ENCODE data around the gene MINDY4.
A peak's percentile ranks its signal among the peaks of the same experiment; 100 is the strongest.

The MINDY4 gene

DNA sequence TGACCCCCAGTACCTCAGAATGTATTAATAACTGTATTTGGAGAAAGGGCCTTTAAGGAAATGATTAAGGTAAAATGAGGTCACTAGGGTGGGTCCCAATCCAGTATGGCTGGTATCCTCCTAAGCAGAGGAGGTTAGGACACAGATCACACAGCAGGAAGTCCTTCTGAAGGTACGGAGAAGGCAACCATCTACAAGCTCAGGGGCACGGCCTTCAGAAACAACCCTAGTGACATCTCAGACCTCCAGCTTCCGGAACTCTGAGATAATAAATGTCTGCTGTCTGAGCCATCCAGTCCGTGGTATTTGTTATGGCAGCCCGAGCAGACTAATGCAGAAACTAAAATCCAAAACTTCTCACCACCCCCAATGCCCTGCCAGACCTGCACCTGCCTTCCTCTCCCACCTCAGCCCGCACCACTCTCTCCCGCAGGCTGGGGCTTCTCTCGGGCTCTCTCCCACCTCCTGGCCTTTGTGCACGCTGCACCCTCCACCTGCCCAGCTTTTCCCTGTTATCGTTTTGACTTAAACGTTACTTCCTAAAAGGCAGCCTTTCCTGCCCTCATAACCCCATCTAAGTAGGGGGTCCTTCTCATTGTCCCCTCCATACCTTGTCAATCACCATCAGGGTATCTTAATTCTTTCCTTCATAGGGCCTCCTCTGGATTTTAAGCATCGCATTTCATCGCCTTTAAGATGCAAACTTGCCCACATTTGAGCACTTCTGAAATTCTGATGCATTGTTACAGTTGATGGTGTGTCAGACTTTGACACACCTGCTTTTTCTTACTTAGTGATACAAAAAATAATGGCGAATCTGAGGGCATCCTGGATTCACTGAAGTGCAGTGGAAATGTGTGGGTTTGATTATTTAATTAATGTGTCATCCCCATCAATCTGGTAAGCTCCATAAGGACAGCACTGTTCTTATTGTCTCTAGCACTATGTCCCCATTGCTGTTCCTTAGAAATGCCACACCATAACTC lies 108.2 kb downstream of the MINDY4 start:
- TF ChIP-seq ZNF274 (IDR thresholded peaks at IDR 0.05; ENCODE audit: low read depth, low read length): no peak
- TF ChIP-seq YY1 (IDR thresholded peaks at IDR 0.05; ENCODE audit: insufficient read depth, insufficient read length): no peak
- no peak for TF ChIP-seq SUZ12 (IDR thresholded peaks at IDR 0.05; ENCODE audit: extremely low read depth, insufficient read depth, insufficient read length)
- H3K9ac ChIP-seq (ENCODE audit: insufficient read length, low read depth): no peak overlapping the region
- H3K4me3 ChIP-seq (ENCODE audit: insufficient read length, low read depth): no peak overlapping the region
- peaks cover 36% of the 10 kb centered on the region for H3K4me1 ChIP-seq (ENCODE audit: insufficient read depth, insufficient read length)
- no peaks in the 10 kb centered on the region for H3K27me3 ChIP-seq (ENCODE audit: insufficient read depth, insufficient read length)
- peak; percentile 50 for DNase-seq (ENCODE audit: low read depth, low spot score)
- no peaks in the 10 kb centered on the region for H3K9me3 ChIP-seq (ENCODE audit: insufficient read depth, low read length)
- H3K36me3 ChIP-seq (ENCODE audit: insufficient read depth, insufficient read length, low read length): peaks cover 11% of the 10 kb centered on the region

DNA sequence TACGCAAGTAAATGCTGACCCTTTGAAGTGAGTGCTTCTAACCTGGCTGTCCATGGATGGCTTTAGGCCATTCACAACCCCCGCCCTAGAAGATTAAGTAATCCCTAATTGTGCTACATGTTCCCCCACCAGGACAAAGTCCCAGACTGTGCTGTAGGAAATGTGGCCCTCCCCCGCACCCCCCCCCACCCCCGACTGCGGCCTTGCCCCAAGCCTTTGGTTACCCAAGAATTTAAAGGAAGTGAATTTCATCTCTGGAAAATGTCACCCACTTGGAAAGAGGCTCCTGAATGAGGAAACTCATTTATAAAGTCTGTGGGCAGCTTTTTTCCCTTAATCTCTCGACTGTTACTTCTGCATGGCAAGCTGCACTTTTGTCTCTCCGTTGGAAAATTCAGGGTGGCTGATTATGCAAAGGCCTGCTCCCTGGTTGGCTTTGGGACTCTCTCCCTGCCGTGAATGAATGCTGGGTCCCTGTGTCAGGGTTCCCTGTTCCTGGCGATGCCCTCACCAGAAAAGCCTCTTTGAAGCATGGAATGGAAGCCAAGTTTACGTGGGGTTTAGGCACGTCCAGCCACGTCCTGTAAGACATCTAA lies 109.0 kb downstream of the MINDY4 start:
- Histone ChIP-seq H3K4me3 (ENCODE audit: insufficient read length, low read depth) (no peak overlapping the region), H3K36me3 (ENCODE audit: insufficient read depth, insufficient read length, low read length) (peaks cover 9% of the 10 kb centered on the region), H3K9ac (ENCODE audit: insufficient read length, low read depth) (no peak overlapping the region), H3K4me1 (ENCODE audit: insufficient read depth, insufficient read length) (peaks cover 39% of the 10 kb centered on the region), H3K27me3 (ENCODE audit: insufficient read depth, insufficient read length) (no peaks in the 10 kb centered on the region), H3K9me3 (ENCODE audit: insufficient read depth, low read length) (no peaks in the 10 kb centered on the region)
- TF ChIP-seq ZNF274 (IDR thresholded peaks at IDR 0.05; ENCODE audit: low read depth, low read length) (no peak), YY1 (IDR thresholded peaks at IDR 0.05; ENCODE audit: insufficient read depth, insufficient read length) (no peak), SUZ12 (IDR thresholded peaks at IDR 0.05; ENCODE audit: extremely low read depth, insufficient read depth, insufficient read length) (no peak)
- DNase-seq (ENCODE audit: low read depth, low spot score): no peak

DNA sequence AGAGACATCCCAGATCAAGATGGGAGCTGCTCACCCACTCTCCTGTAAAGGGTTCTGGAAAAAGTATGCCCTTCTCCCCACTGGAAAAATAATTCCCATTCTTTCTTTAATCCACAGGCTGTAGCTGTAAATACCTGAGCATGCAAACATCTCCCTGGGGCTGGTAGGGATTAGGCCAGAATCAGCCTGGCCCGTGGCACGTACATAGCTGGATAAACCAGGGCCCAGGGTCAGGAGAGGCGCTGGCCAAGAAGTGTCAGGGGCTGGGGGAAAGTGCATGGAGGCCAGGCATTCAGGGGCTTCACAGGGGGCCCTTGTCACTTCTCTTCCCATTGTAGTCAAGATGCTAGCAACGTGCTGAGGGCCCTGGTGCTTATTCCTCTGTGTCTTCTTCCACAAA lies 109.7 kb downstream of the MINDY4 start:
- no peak overlapping the region for H3K9ac ChIP-seq (ENCODE audit: insufficient read length, low read depth)
- no peak overlapping the region for H3K4me3 ChIP-seq (ENCODE audit: insufficient read length, low read depth)
- H3K36me3 ChIP-seq (ENCODE audit: insufficient read depth, insufficient read length, low read length): peaks cover 5% of the 10 kb centered on the region
- peaks cover 39% of the 10 kb centered on the region for H3K4me1 ChIP-seq (ENCODE audit: insufficient read depth, insufficient read length)
- no peaks in the 10 kb centered on the region for H3K9me3 ChIP-seq (ENCODE audit: insufficient read depth, low read length)
- TF ChIP-seq YY1 (IDR thresholded peaks at IDR 0.05; ENCODE audit: insufficient read depth, insufficient read length) (no peak), SUZ12 (IDR thresholded peaks at IDR 0.05; ENCODE audit: extremely low read depth, insufficient read depth, insufficient read length) (no peak), ZNF274 (IDR thresholded peaks at IDR 0.05; ENCODE audit: low read depth, low read length) (no peak)
- DNase-seq (ENCODE audit: low read depth, low spot score): no peak
- no peaks in the 10 kb centered on the region for H3K27me3 ChIP-seq (ENCODE audit: insufficient read depth, insufficient read length)

DNA sequence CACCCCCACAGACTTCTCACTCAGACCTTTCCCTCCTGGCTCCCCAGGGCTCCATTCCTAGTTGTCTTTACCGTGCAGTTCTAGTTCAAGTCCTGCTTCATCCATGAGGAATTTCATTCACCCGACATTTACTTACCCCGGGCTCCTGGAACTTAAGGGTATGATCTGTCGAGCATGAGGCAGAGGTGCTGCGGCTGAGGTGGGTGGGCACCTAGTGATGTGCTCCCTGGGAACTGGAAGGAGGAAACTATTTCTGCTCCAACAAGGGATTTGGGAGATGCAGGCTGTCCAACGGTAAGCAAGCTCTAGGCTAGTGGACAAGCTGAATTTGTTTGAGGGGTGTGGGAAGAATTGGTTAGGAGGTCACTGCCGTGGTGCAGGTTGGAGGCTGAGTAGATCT lies 110.2 kb downstream of the MINDY4 start:
- Histone ChIP-seq H3K27me3 (ENCODE audit: insufficient read depth, insufficient read length) (no peaks in the 10 kb centered on the region), H3K9me3 (ENCODE audit: insufficient read depth, low read length) (no peaks in the 10 kb centered on the region), H3K9ac (ENCODE audit: insufficient read length, low read depth) (peak overlapping the region; percentile 18), H3K4me1 (ENCODE audit: insufficient read depth, insufficient read length) (peaks cover 39% of the 10 kb centered on the region), H3K36me3 (ENCODE audit: insufficient read depth, insufficient read length, low read length) (peaks cover 7% of the 10 kb centered on the region), H3K4me3 (ENCODE audit: insufficient read length, low read depth) (no peak overlapping the region)
- no peak for DNase-seq (ENCODE audit: low read depth, low spot score)
- no peak for TF ChIP-seq YY1 (IDR thresholded peaks at IDR 0.05; ENCODE audit: insufficient read depth, insufficient read length)
- TF ChIP-seq SUZ12 (IDR thresholded peaks at IDR 0.05; ENCODE audit: extremely low read depth, insufficient read depth, insufficient read length): no peak
- no peak for TF ChIP-seq ZNF274 (IDR thresholded peaks at IDR 0.05; ENCODE audit: low read depth, low read length)

DNA sequence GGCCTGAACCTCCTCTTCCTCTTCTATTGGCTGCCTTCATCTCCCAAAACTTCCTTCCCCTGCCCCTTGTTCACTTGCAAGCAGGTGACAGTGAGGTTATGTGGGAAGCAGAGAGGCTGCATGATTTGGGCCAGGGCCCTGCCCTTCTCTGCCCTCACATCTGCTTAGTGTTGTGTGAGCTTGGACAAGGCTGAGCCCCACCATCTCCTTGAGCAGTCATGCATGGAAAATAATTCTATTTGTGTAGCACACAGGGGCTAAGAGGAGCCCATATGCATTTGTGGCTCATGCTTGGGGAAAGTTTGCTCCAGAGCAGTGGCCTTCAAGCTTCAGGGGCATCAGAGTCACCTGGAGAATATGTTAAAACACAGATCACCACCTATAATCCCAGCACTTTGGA lies 113.7 kb downstream of the MINDY4 start:
- Histone ChIP-seq H3K9ac (ENCODE audit: insufficient read length, low read depth) (no peak overlapping the region), H3K9me3 (ENCODE audit: insufficient read depth, low read length) (no peaks in the 10 kb centered on the region), H3K27me3 (ENCODE audit: insufficient read depth, insufficient read length) (no peaks in the 10 kb centered on the region), H3K4me3 (ENCODE audit: insufficient read length, low read depth) (no peak overlapping the region), H3K4me1 (ENCODE audit: insufficient read depth, insufficient read length) (peaks cover 38% of the 10 kb centered on the region), H3K36me3 (ENCODE audit: insufficient read depth, insufficient read length, low read length) (peaks cover 7% of the 10 kb centered on the region)
- DNase-seq (ENCODE audit: low read depth, low spot score): no peak
- no peak for TF ChIP-seq ZNF274 (IDR thresholded peaks at IDR 0.05; ENCODE audit: low read depth, low read length)
- TF ChIP-seq YY1 (IDR thresholded peaks at IDR 0.05; ENCODE audit: insufficient read depth, insufficient read length): no peak
- no peak for TF ChIP-seq SUZ12 (IDR thresholded peaks at IDR 0.05; ENCODE audit: extremely low read depth, insufficient read depth, insufficient read length)

DNA sequence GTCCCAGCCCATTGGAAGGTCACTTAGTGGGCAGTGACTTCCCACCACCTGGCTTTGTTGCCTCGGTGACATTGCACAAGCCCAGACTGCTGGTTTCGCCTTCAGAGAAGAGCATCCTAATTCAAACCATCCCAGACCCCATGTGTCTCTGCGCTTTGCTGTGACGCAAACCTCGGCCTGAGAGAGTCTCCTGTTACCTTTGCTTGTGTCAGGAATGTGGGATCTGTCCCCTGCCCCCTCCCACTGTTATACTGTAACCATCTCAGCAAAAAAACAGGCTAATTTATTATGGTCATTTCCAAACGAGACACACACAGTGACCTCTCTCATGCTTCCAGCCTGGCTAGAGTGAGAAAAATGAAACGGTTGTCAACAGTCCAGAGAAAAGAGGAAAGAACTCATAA lies 115.4 kb downstream of the MINDY4 start:
- TF ChIP-seq ZNF274 (IDR thresholded peaks at IDR 0.05; ENCODE audit: low read depth, low read length) (no peak), YY1 (IDR thresholded peaks at IDR 0.05; ENCODE audit: insufficient read depth, insufficient read length) (no peak), SUZ12 (IDR thresholded peaks at IDR 0.05; ENCODE audit: extremely low read depth, insufficient read depth, insufficient read length) (no peak)
- DNase-seq (ENCODE audit: low read depth, low spot score): no peak
- no peaks in the 10 kb centered on the region for H3K27me3 ChIP-seq (ENCODE audit: insufficient read depth, insufficient read length)
- 0 out of 2 replicates have a peak, but pooled peaks cover 6% of the 10 kb centered on the region for H3K9me3 ChIP-seq (ENCODE audit: insufficient read depth, low read length)
- H3K36me3 ChIP-seq (ENCODE audit: insufficient read depth, insufficient read length, low read length): peaks cover 7% of the 10 kb centered on the region
- no peak overlapping the region for H3K4me3 ChIP-seq (ENCODE audit: insufficient read length, low read depth)
- peaks cover 26% of the 10 kb centered on the region for H3K4me1 ChIP-seq (ENCODE audit: insufficient read depth, insufficient read length)
- H3K9ac ChIP-seq (ENCODE audit: insufficient read length, low read depth): no peak overlapping the region

DNA sequence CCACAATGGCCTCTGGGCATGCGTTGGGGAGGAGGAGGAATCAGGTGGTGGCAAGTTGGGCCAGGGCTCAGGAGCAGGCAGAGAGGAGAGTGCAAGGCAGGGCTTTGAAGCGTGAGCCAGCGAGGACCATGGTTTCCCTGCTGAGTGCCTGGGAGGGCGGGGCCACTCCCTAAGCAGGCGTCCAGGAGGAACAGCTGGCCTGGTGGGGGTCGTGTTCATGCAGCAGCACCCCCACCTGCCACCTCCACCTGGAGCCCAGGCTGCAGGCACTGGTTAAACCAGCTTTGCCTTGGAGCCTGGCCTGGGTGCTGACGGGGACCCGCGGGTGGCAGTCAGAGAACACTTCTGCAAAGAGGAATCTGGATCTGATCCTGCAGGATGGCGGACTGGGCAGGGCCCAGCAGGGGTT lies 116.3 kb downstream of the MINDY4 start:
- H3K9me3 ChIP-seq (ENCODE audit: insufficient read depth, low read length): 0 out of 2 replicates have a peak, but pooled peaks cover 6% of the 10 kb centered on the region
- no peak for DNase-seq (ENCODE audit: low read depth, low spot score)
- peaks cover 23% of the 10 kb centered on the region for H3K4me1 ChIP-seq (ENCODE audit: insufficient read depth, insufficient read length)
- peak overlapping the region; percentile 14 for H3K9ac ChIP-seq (ENCODE audit: insufficient read length, low read depth)
- TF ChIP-seq YY1 (IDR thresholded peaks at IDR 0.05; ENCODE audit: insufficient read depth, insufficient read length) (no peak), ZNF274 (IDR thresholded peaks at IDR 0.05; ENCODE audit: low read depth, low read length) (no peak), SUZ12 (IDR thresholded peaks at IDR 0.05; ENCODE audit: extremely low read depth, insufficient read depth, insufficient read length) (no peak)
- H3K4me3 ChIP-seq (ENCODE audit: insufficient read length, low read depth): no peak overlapping the region
- no peaks in the 10 kb centered on the region for H3K27me3 ChIP-seq (ENCODE audit: insufficient read depth, insufficient read length)
- H3K36me3 ChIP-seq (ENCODE audit: insufficient read depth, insufficient read length, low read length): peaks cover 7% of the 10 kb centered on the region

Data from NT2/D1 (cell line).